H9 (cell line): ENCODE results near the gene HSPA1L. TPM values are rescaled to one million over a fixed set of nuclear protein-coding genes. Genes with fewer than 3 reads are reported as not detected.

Source experiments
- DNase-seq: peaks from one replicate; pipeline ENCODE4 v3.0.0-alpha.2; 2017
- H2AFZ ChIP-seq: one replicate; pipeline ENCODE4 v1.6.1; 2013; ENCODE audit warnings: mild to moderate bottlenecking, low read length, control low read depth, moderate library complexity
- H2AK5ac ChIP-seq: 2 replicates; pipeline ENCODE4 v1.6.1; 2013; ENCODE audit warnings: low read length, control low read depth, mixed read lengths; ENCODE audit not compliant: insufficient read length
- H2BK120ac ChIP-seq: one replicate; pipeline ENCODE4 v1.6.1; 2013; ENCODE audit warnings: low read depth, mild to moderate bottlenecking, low read length, control low read depth, inconsistent platforms; ENCODE audit not compliant: poor library complexity, severe bottlenecking
- H2BK12ac ChIP-seq: 2 replicates; pipeline ENCODE4 v1.6.1; 2013; ENCODE audit warnings: low read length, control low read depth, mixed read lengths, low read depth; ENCODE audit not compliant: insufficient read length
- H2BK15ac ChIP-seq: 2 replicates; pipeline ENCODE4 v1.6.1; 2013; ENCODE audit warnings: low read depth, low read length, control low read depth
- H2BK20ac ChIP-seq: one replicate; pipeline ENCODE4 v1.6.1; 2013; ENCODE audit warnings: low read depth, mild to moderate bottlenecking, low read length, control low read depth, inconsistent platforms; ENCODE audit not compliant: poor library complexity, severe bottlenecking
- H2BK5ac ChIP-seq: 2 replicates; pipeline ENCODE4 v1.6.1; 2013; ENCODE audit warnings: low read length, control low read depth, mixed read lengths; ENCODE audit not compliant: insufficient read length
- H3K14ac ChIP-seq: 2 replicates; pipeline ENCODE4 v1.6.1; 2013; ENCODE audit warnings: low read length, control low read depth; ENCODE audit not compliant: insufficient read depth
- H3K18ac ChIP-seq: 2 replicates; pipeline ENCODE4 v1.6.1; 2013; ENCODE audit warnings: low read depth, mild to moderate bottlenecking, mixed read lengths, low read length, control low read depth; ENCODE audit not compliant: insufficient read length
- H3K23ac ChIP-seq: 2 replicates; pipeline ENCODE4 v1.6.1; 2013; ENCODE audit warnings: low read length, control low read depth, mixed read lengths, low read depth; ENCODE audit not compliant: insufficient read length
- H3K23me2 ChIP-seq: 2 replicates; pipeline ENCODE4 v1.6.1; 2013; ENCODE audit warnings: low read depth, mild to moderate bottlenecking, mixed read lengths, low read length, control low read depth; ENCODE audit not compliant: insufficient read length, poor library complexity, severe bottlenecking
- H3K27ac ChIP-seq: 2 replicates; pipeline ENCODE4 v1.5.1; 2013; ENCODE audit warnings: low read length, control low read depth, mixed read lengths, low read depth; ENCODE audit not compliant: insufficient read length
- H3K27me3 ChIP-seq: 2 replicates; pipeline ENCODE4 v1.6.1; 2013; ENCODE audit warnings: low read length, control low read depth, inconsistent platforms; ENCODE audit not compliant: insufficient read depth
- H3K4ac ChIP-seq: 2 replicates; pipeline ENCODE4 v1.6.1; 2013; ENCODE audit warnings: low read depth, mild to moderate bottlenecking, control low read depth, inconsistent platforms, low read length, moderate library complexity
- H3K4me1 ChIP-seq: 2 replicates; pipeline ENCODE4 v1.6.1; 2013; ENCODE audit warnings: low read length, control low read depth, inconsistent platforms; ENCODE audit not compliant: insufficient read depth
- H3K4me2 ChIP-seq: 2 replicates; pipeline ENCODE4 v1.6.1; 2013; ENCODE audit warnings: low read length, control low read depth, mixed read lengths; ENCODE audit not compliant: insufficient read length, insufficient read depth
- H3K56ac ChIP-seq: 2 replicates; pipeline ENCODE4 v1.6.1; 2013; ENCODE audit warnings: low read depth, mild to moderate bottlenecking, mixed read lengths, low read length, control low read depth; ENCODE audit not compliant: insufficient read length
- H3K79me1 ChIP-seq: 2 replicates; pipeline ENCODE4 v1.6.1; 2013; ENCODE audit warnings: low read depth, mild to moderate bottlenecking, moderate library complexity, low read length, control low read depth, inconsistent platforms; ENCODE audit not compliant: insufficient read depth, poor library complexity, severe bottlenecking
- H3K79me2 ChIP-seq: 2 replicates; pipeline ENCODE4 v1.6.1; 2013; ENCODE audit warnings: low read length, control low read depth, inconsistent platforms; ENCODE audit not compliant: insufficient read depth
- H3K9ac ChIP-seq: 2 replicates; pipeline ENCODE4 v1.6.1; 2013; ENCODE audit warnings: low read length, control low read depth, mixed read lengths; ENCODE audit not compliant: insufficient read length; ENCODE audit errors: extremely low read depth
- H3K9me3 ChIP-seq: one replicate; pipeline ENCODE4 v1.6.1; 2013; ENCODE audit warnings: low read depth, low read length, inconsistent platforms; ENCODE audit not compliant: control insufficient read depth
- H3T11ph ChIP-seq: one replicate; pipeline ENCODE4 v1.6.1; 2013; ENCODE audit warnings: mild to moderate bottlenecking, low read length, control low read depth, inconsistent platforms
- H4K20me1 ChIP-seq: one replicate; pipeline ENCODE4 v1.6.1; 2013; ENCODE audit not compliant: control insufficient read depth, insufficient read length, insufficient read depth
- H4K5ac ChIP-seq: 2 replicates; pipeline ENCODE4 v1.6.1; 2013; ENCODE audit warnings: low read depth, mild to moderate bottlenecking, mixed read lengths, low read length, control low read depth; ENCODE audit not compliant: insufficient read length
- H4K8ac ChIP-seq: replicated peaks from 2 replicates; pipeline ENCODE4 v1.6.1; 2013; ENCODE audit warnings: low read length, control low read depth, mixed read lengths, low read depth; ENCODE audit not compliant: insufficient read length
- H4K91ac ChIP-seq: 2 replicates; pipeline ENCODE4 v1.6.1; 2013; ENCODE audit warnings: low read depth, mild to moderate bottlenecking, moderate library complexity, mixed read lengths, low read length, control low read depth; ENCODE audit not compliant: insufficient read length
- H3K27ac Mint-ChIP-seq, 3 experiments: 2 replicates in 2 of 3; 3 replicates in 1 of 3; pipeline ENCODE4 v1.8.0; 2020 to 2021; ENCODE audit warnings: mixed read lengths in 3 of 3, mild to moderate bottlenecking in 1 of 3, moderate library complexity in 1 of 3
- H3K27me3 Mint-ChIP-seq: 2 replicates; pipeline ENCODE4 v1.8.0; 2021; ENCODE audit warnings: low read depth, mild to moderate bottlenecking, moderate library complexity, mixed read lengths
- H3K36me3 Mint-ChIP-seq, 3 experiments: 2 replicates in 2 of 3; 3 replicates in 1 of 3; pipeline ENCODE4 v1.8.0; 2020 to 2021; ENCODE audit warnings: low read depth in 3 of 3, mixed read lengths in 3 of 3; ENCODE audit not compliant: insufficient read depth in 1 of 3
- H3K4me1 Mint-ChIP-seq, 2 experiments: 2 replicates each; pipeline ENCODE4 v1.8.0; 2020; ENCODE audit warnings: mixed read lengths in 2 of 2
- H3K4me3 Mint-ChIP-seq, 2 experiments: 2 replicates in 1 of 2; 3 replicates in 1 of 2; pipeline ENCODE4 v1.8.0; 2020 to 2021; ENCODE audit warnings: mild to moderate bottlenecking in 2 of 2, mixed read lengths in 2 of 2, moderate library complexity in 1 of 2
- H3K9me3 Mint-ChIP-seq, 2 experiments: 2 replicates in 1 of 2; 3 replicates in 1 of 2; pipeline ENCODE4 v1.8.0; 2020; ENCODE audit warnings: mild to moderate bottlenecking in 2 of 2, mixed read lengths in 2 of 2, moderate library complexity in 1 of 2
- CTCF ChIP-seq: fragments of 200-600 bp; sonication (generic); conservative IDR thresholded peaks from 3 replicates; pipeline ENCODE4 v1.8.0; 2021; ENCODE audit warnings: antibody characterized with exemption, mild to moderate bottlenecking
- WGBS: extraction: QIAGEN DNeasy Blood & Tissue Kit; methylation state at CpG from one replicate; pipeline ENCODE4 v1.1.7; 2013; ENCODE audit warnings: missing lambda C conversion rate, low lambda C conversion rate, mixed read lengths; ENCODE audit not compliant: insufficient read length; ENCODE audit errors: extremely low coverage; 5-methylcytosine and 5-hydroxymethylcytosine counted together
- total RNA-seq: library from RNA; stranded (reverse); gene quantifications from 2 replicates; pipeline ENCODE4 v1.2.1, GENCODE V29; 2021

Gene HSPA1L
- total RNA-seq, 1 experiment from 2014 or later: 2.5 TPM

- H3K4me3 Mint-ChIP-seq: no peak overlapping the region
- H3K4ac ChIP-seq: no peak overlapping the region
- peaks cover 5 to 10% of the 10 kb centered on the region in 2 experiments; a peak in 3 of 4 replicates for H3K4me1 Mint-ChIP-seq
- no peaks in the 10 kb centered on the region for H3K23me2 ChIP-seq
- H3K27ac Mint-ChIP-seq: peak overlapping the region in 1 of 3 experiments; percentile 73; a peak in 2 of 7 replicates
- H2AFZ ChIP-seq: no peak overlapping the region
- H2BK120ac ChIP-seq: no peak overlapping the region
- no peak overlapping the region for H3K23ac ChIP-seq
- H4K91ac ChIP-seq: no peak overlapping the region
- no peak overlapping the region for H4K5ac ChIP-seq
- H3K4me1 ChIP-seq: no peaks in the 10 kb centered on the region
- no peaks in the 10 kb centered on the region for H3K9me3 ChIP-seq
- no CpG with 5 or more reads among the region's 4 CpGs for WGBS
- no peak overlapping the region for H3K18ac ChIP-seq
- peak; percentile 11; the same call in 1 of the 3 replicates for TF ChIP-seq CTCF
- DNase-seq: no peak
- no peak overlapping the region for H3K9ac ChIP-seq
- H2BK15ac ChIP-seq: no peak overlapping the region
- no peak overlapping the region for H3T11ph ChIP-seq
- H3K4me2 ChIP-seq: no peak overlapping the region
- H4K20me1 ChIP-seq: no peaks in the 10 kb centered on the region
- no peaks in the 10 kb centered on the region for H3K27me3 Mint-ChIP-seq
- H3K27ac ChIP-seq: no peak overlapping the region
- no peak overlapping the region for H2BK12ac ChIP-seq
- H3K9me3 Mint-ChIP-seq: no peaks in the 10 kb centered on the region
- no peaks in the 10 kb centered on the region for H3K79me1 ChIP-seq
- no peak overlapping the region for H4K8ac ChIP-seq
- H3K56ac ChIP-seq: no peak overlapping the region
- peaks cover 12 to 26% (median 12%) of the 10 kb centered on the region in 3 experiments; a peak in 6 of 7 replicates for H3K36me3 Mint-ChIP-seq
- H2BK5ac ChIP-seq: no peak overlapping the region
- no peaks in the 10 kb centered on the region for H3K79me2 ChIP-seq
- H2AK5ac ChIP-seq: no peak overlapping the region
- H3K14ac ChIP-seq: no peak overlapping the region
- H3K27me3 ChIP-seq: no peaks in the 10 kb centered on the region
- no peak overlapping the region for H2BK20ac ChIP-seq
These were observed 39.9 kb downstream of the HSPA1L start for GRCh38 chr6:31775184-31775583.
